Body of pancreas (tissue), 4 donors: ENCODE results near the gene SPHK2.
"Not testable (repeated sequence)": the region's sequence is repeated elsewhere in the genome, so short reads cannot be mapped to it uniquely, and the experiment has no call there.

ENCODE experiments used
- CTCF ChIP-seq, 7 experiments: fragments of 450-650 bp in 4 of 7; fragments of 200-600 bp in 3 of 7; sonication (generic) in 3 of 7; IDR thresholded peaks; one replicate each; pipeline ENCODE4 v1.5.1; 2016 to 2019; ENCODE audit warnings: antibody characterized with exemption in 7 of 7
- POLR2A ChIP-seq, 3 donors: fragments of 450-650 bp; IDR thresholded peaks; one replicate each; pipeline ENCODE4 v1.6.1; 2016; ENCODE audit warnings: antibody characterized with exemption in 3 of 3, mild to moderate bottlenecking in 2 of 3

GRCh38 chr19:48632286-48632685 lies 13.0 kb downstream of the SPHK2 start:
- TF ChIP-seq CTCF, POLR2A (IDR thresholded peaks at IDR 0.05): not testable (repeated sequence)
